GM23338 (cell line): ENCODE results near the gene ZNF8. TPM values are rescaled to one million over a fixed set of nuclear protein-coding genes. Genes with fewer than 3 reads are reported as not detected.
A peak's percentile ranks its signal among the peaks of the same experiment; 100 is the strongest.

Experiments used
- ATAC-seq: fragments of 200-7000 bp; cut with Tn5 transposase; 3 replicates; pipeline ENCODE4 v1.9.1; 2020
- DNase-seq: peaks from one replicate; pipeline ENCODE4 v3.0.0-alpha.2; 2015; ENCODE audit warnings: low spot score
- H2AFZ ChIP-seq: fragments of 200-600 bp; sonication (generic); 2 replicates; pipeline ENCODE4 v1.8.0; 2016; ENCODE audit warnings: antibody characterized with exemption, mild to moderate bottlenecking, moderate library complexity
- H3F3A ChIP-seq: fragments of 200-600 bp; sonication (generic); replicated peaks from 2 replicates; pipeline ENCODE4 v1.8.0; 2017; ENCODE audit warnings: antibody characterized with exemption, mixed run types, low read depth
- H3K27ac ChIP-seq: fragments of 200-600 bp; sonication (generic); 2 replicates; pipeline ENCODE4 v1.6.1; 2016; ENCODE audit warnings: low read depth
- H3K27me3 ChIP-seq: fragments of 200-600 bp; sonication (generic); 2 replicates; pipeline ENCODE4 v1.8.0; 2016; ENCODE audit warnings: mild to moderate bottlenecking, mixed run types, moderate library complexity; ENCODE audit not compliant: insufficient read depth
- H3K36me3 ChIP-seq: fragments of 200-600 bp; sonication (generic); 2 replicates; pipeline ENCODE4 v1.8.0; 2016; ENCODE audit warnings: mild to moderate bottlenecking; ENCODE audit not compliant: insufficient read depth
- H3K4me1 ChIP-seq: fragments of 200-600 bp; sonication (generic); 2 replicates; pipeline ENCODE4 v1.8.0; 2016; ENCODE audit warnings: mild to moderate bottlenecking, moderate library complexity; ENCODE audit not compliant: insufficient read depth
- H3K4me2 ChIP-seq: fragments of 200-600 bp; sonication (generic); 2 replicates; pipeline ENCODE4 v1.7.1; 2017; ENCODE audit warnings: mixed run types
- H3K4me3 ChIP-seq: fragments of 200-600 bp; sonication (generic); 2 replicates; pipeline ENCODE4 v1.6.1; 2016; ENCODE audit warnings: mixed run types
- H3K79me2 ChIP-seq: fragments of 200-600 bp; sonication (generic); replicated peaks from 2 replicates; pipeline ENCODE4 v1.8.0; 2017; ENCODE audit warnings: mild to moderate bottlenecking; ENCODE audit not compliant: insufficient read depth
- H3K9me2 ChIP-seq: fragments of 200-600 bp; sonication (generic); 2 replicates; pipeline ENCODE4 v1.8.0; 2017; ENCODE audit not compliant: insufficient read depth
- H4K20me1 ChIP-seq: fragments of 200-600 bp; sonication (generic); replicated peaks from 2 replicates; pipeline ENCODE4 v1.8.0; 2017; ENCODE audit warnings: mild to moderate bottlenecking; ENCODE audit not compliant: insufficient read depth
- H3K27ac Mint-ChIP-seq: 2 replicates; pipeline ENCODE4 v1.8.0; 2020; ENCODE audit warnings: inconsistent platforms, mild to moderate bottlenecking, moderate library complexity, mixed read lengths
- H3K27me3 Mint-ChIP-seq: 3 replicates; pipeline ENCODE4 v1.8.0; 2022; ENCODE audit warnings: low read depth, mild to moderate bottlenecking, moderate library complexity, mixed read lengths, inconsistent platforms; ENCODE audit not compliant: insufficient read depth, poor library complexity
- H3K36me3 Mint-ChIP-seq: 3 replicates; pipeline ENCODE4 v1.8.0; 2021; ENCODE audit warnings: low read depth, mild to moderate bottlenecking, inconsistent platforms, moderate library complexity, mixed read lengths
- H3K4me1 Mint-ChIP-seq: 3 replicates; pipeline ENCODE4 v1.8.0; 2020; ENCODE audit warnings: mild to moderate bottlenecking, inconsistent platforms, mixed read lengths
- H3K4me3 Mint-ChIP-seq: 3 replicates; pipeline ENCODE4 v1.8.0; 2021; ENCODE audit warnings: moderate library complexity, mild to moderate bottlenecking, inconsistent platforms, mixed read lengths
- H3K9me3 Mint-ChIP-seq: 3 replicates; pipeline ENCODE4 v1.8.0; 2020; ENCODE audit warnings: moderate library complexity, mild to moderate bottlenecking, inconsistent platforms, mixed read lengths
- CREB1 ChIP-seq: fragments of 250-450 bp; sonication (Bioruptor Pico); IDR thresholded peaks from 2 replicates; pipeline ENCODE4 v1.5.0; 2020; ENCODE audit warnings: low read depth, mild to moderate bottlenecking, moderate library complexity
- EZH2 ChIP-seq: fragments of 200-600 bp; sonication (generic); IDR thresholded peaks from one replicate; pipeline ENCODE4 v1.8.0; 2017; ENCODE audit warnings: antibody characterized with exemption, mild to moderate bottlenecking, low read depth; ENCODE audit not compliant: unreplicated experiment
- EZH2phosphoT487 ChIP-seq: fragments of 200-600 bp; sonication (generic); IDR thresholded peaks from one replicate; pipeline ENCODE4 v1.8.1; 2018; ENCODE audit warnings: antibody characterized with exemption; ENCODE audit not compliant: unreplicated experiment
- JUNB ChIP-seq: IDR thresholded peaks from one replicate; pipeline ENCODE4 v1.6.1; 2016; ENCODE audit warnings: antibody characterized with exemption; ENCODE audit not compliant: unreplicated experiment
- NANOG ChIP-seq: IDR thresholded peaks from 2 replicates; pipeline ENCODE4 v1.6.1; 2016; ENCODE audit warnings: antibody characterized with exemption, borderline replicate concordance
- POLR2AphosphoS5 ChIP-seq: IDR thresholded peaks from 2 replicates; pipeline ENCODE4 v1.6.1; 2016; ENCODE audit warnings: antibody characterized with exemption, low read depth
- STAT1 ChIP-seq: IDR thresholded peaks from one replicate; pipeline ENCODE4 v1.6.1; 2016; ENCODE audit warnings: antibody characterized with exemption; ENCODE audit not compliant: unreplicated experiment
- ZNF114 ChIP-seq: fragments of 250-450 bp; sonication (Bioruptor Pico); IDR thresholded peaks from 2 replicates; pipeline ENCODE4 v1.5.0; 2020; ENCODE audit warnings: mild to moderate bottlenecking, moderate library complexity
- ZNF331 ChIP-seq: fragments of 250-450 bp; sonication (Bioruptor Pico); IDR thresholded peaks from 2 replicates; pipeline ENCODE4 v1.5.0; 2020; ENCODE audit warnings: low read depth, mild to moderate bottlenecking, moderate library complexity
- polyA plus RNA-seq: library from polyadenylated mRNA; unstranded; fragments of >200 nt; fragmentation: Nextera tagmentation; extraction: Ambion mirVana; gene quantifications from 2 replicates; pipeline ENCODE4 v1.2.1, GENCODE V29; 2016
- total RNA-seq: library from RNA; depleted of rRNA; stranded (reverse); fragments of >200 nt; shearing (Covaris generic); gene quantifications from 2 replicates; pipeline ENCODE4 v1.2.3, GENCODE V29; 2014
- TF ChIP-seq, protein P1 (sequence below): fragments of 250-450 bp; sonication (Bioruptor Pico); IDR thresholded peaks from 2 replicates; pipeline ENCODE4 v1.5.0; 2020; ENCODE audit warnings: mild to moderate bottlenecking, moderate library complexity
- TF ChIP-seq, protein P2 (sequence below), 2 experiments: fragments of 200-600 bp in 1 of 2; sonication (generic) in 1 of 2; conservative IDR thresholded peaks; 2 replicates each; pipeline versions ENCODE4 v1.5.1 to v1.6.1; 2016 to 2017; ENCODE audit warnings: antibody characterized with exemption in 2 of 2, low read depth in 2 of 2, mild to moderate bottlenecking in 2 of 2, moderate library complexity in 1 of 2
- TF ChIP-seq, protein P3 (sequence below): IDR thresholded peaks from 2 replicates; pipeline ENCODE4 v1.6.1; 2016; ENCODE audit warnings: antibody characterized with exemption
- TF ChIP-seq, protein P4 (sequence below): IDR thresholded peaks from one replicate; pipeline ENCODE4 v1.6.1; 2018; ENCODE audit warnings: antibody characterized with exemption; ENCODE audit not compliant: unreplicated experiment

The ZNF8 gene
- total and polyA plus RNA-seq, 2 experiments from 2014 or later, result 4.3 to 30.3 TPM

DNA sequence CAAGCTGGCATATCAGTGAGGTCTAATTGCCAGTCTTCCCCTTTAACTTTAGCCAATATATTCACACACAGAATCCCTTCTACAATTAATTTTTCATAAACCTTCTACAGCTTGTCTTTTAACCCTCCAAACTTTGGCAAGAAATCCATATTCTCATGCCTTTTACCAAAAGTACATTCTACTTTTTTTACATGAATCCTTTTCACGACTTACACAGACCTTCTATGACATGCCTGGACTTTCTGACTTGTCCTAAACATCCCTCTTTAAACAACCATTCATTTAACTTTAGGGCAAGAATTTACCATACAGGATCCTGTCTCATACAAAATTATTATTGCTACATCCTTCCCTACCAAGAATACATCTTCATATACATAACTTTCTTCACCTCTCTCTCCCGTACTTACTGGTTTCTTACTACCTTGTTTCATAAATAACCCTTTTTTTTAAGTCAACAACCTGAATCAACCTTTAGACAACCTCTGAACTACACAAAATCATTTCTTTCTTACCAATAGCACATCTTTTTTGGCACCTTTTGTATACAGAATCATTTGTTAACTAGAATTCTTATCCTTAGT, 26.6 kb upstream of the ZNF8 start:
- Histone ChIP-seq H3K27me3 (no peaks in the 10 kb centered on the region), H3K4me3 (peak overlapping the region; percentile 21; the same call in 1 of the 2 replicates)

More for the DNA sequence above, 26.6 kb upstream of the ZNF8 start:
- Histone ChIP-seq H3K4me1 (no peaks in the 10 kb centered on the region), H3K4me2 (no peak overlapping the region), H3K36me3 (peaks cover 97% of the 10 kb centered on the region), H3F3A (peaks cover 5% of the 10 kb centered on the region; the same call in 1 of the 2 replicates), H2AFZ (no peak overlapping the region), H3K79me2 (peaks cover 10% of the 10 kb centered on the region; the same call in 1 of the 2 replicates), H3K27ac (no peak overlapping the region), H3K9me2 (peaks cover 4% of the 10 kb centered on the region; the same call in 1 of the 2 replicates), H4K20me1 (no peaks in the 10 kb centered on the region)
- ATAC-seq (no peak), DNase-seq (peak; percentile 58)
- H3K36me3 Mint-ChIP-seq, result peaks cover 100% of the 10 kb centered on the region
- H3K9me3 Mint-ChIP-seq, result peaks cover 100% of the 10 kb centered on the region
- peaks cover 12% of the 10 kb centered on the region for H3K27me3 Mint-ChIP-seq
- TF ChIP-seq, protein P1, sequence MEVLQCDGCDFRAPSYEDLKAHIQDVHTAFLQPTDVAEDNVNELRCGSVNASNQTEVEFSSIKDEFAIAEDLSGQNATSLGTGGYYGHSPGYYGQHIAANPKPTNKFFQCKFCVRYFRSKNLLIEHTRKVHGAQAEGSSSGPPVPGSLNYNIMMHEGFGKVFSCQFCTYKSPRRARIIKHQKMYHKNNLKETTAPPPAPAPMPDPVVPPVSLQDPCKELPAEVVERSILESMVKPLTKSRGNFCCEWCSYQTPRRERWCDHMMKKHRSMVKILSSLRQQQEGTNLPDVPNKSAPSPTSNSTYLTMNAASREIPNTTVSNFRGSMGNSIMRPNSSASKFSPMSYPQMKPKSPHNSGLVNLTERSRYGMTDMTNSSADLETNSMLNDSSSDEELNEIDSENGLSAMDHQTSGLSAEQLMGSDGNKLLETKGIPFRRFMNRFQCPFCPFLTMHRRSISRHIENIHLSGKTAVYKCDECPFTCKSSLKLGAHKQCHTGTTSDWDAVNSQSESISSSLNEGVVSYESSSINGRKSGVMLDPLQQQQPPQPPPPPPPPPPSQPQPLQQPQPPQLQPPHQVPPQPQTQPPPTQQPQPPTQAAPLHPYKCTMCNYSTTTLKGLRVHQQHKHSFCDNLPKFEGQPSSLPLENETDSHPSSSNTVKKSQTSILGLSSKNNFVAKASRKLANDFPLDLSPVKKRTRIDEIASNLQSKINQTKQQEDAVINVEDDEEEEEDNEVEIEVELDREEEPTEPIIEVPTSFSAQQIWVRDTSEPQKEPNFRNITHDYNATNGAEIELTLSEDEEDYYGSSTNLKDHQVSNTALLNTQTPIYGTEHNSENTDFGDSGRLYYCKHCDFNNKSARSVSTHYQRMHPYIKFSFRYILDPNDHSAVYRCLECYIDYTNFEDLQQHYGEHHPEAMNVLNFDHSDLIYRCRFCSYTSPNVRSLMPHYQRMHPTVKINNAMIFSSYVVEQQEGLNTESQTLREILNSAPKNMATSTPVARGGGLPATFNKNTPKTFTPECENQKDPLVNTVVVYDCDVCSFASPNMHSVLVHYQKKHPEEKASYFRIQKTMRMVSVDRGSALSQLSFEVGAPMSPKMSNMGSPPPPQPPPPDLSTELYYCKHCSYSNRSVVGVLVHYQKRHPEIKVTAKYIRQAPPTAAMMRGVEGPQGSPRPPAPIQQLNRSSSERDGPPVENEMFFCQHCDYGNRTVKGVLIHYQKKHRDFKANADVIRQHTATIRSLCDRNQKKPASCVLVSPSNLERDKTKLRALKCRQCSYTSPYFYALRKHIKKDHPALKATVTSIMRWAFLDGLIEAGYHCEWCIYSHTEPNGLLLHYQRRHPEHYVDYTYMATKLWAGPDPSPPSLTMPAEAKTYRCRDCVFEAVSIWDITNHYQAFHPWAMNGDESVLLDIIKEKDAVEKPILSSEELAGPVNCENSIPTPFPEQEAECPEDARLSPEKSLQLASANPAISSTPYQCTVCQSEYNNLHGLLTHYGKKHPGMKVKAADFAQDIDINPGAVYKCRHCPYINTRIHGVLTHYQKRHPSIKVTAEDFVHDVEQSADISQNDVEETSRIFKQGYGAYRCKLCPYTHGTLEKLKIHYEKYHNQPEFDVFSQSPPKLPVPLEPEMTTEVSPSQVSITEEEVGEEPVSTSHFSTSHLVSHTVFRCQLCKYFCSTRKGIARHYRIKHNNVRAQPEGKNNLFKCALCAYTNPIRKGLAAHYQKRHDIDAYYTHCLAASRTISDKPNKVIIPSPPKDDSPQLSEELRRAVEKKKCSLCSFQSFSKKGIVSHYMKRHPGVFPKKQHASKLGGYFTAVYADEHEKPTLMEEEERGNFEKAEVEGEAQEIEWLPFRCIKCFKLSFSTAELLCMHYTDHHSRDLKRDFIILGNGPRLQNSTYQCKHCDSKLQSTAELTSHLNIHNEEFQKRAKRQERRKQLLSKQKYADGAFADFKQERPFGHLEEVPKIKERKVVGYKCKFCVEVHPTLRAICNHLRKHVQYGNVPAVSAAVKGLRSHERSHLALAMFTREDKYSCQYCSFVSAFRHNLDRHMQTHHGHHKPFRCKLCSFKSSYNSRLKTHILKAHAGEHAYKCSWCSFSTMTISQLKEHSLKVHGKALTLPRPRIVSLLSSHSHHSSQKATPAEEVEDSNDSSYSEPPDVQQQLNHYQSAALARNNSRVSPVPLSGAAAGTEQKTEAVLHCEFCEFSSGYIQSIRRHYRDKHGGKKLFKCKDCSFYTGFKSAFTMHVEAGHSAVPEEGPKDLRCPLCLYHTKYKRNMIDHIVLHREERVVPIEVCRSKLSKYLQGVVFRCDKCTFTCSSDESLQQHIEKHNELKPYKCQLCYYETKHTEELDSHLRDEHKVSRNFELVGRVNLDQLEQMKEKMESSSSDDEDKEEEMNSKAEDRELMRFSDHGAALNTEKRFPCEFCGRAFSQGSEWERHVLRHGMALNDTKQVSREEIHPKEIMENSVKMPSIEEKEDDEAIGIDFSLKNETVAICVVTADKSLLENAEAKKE (CRISPR knock-in tag), result no peak
- no peak for TF ChIP-seq ZNF331
- TF ChIP-seq, protein P2, sequence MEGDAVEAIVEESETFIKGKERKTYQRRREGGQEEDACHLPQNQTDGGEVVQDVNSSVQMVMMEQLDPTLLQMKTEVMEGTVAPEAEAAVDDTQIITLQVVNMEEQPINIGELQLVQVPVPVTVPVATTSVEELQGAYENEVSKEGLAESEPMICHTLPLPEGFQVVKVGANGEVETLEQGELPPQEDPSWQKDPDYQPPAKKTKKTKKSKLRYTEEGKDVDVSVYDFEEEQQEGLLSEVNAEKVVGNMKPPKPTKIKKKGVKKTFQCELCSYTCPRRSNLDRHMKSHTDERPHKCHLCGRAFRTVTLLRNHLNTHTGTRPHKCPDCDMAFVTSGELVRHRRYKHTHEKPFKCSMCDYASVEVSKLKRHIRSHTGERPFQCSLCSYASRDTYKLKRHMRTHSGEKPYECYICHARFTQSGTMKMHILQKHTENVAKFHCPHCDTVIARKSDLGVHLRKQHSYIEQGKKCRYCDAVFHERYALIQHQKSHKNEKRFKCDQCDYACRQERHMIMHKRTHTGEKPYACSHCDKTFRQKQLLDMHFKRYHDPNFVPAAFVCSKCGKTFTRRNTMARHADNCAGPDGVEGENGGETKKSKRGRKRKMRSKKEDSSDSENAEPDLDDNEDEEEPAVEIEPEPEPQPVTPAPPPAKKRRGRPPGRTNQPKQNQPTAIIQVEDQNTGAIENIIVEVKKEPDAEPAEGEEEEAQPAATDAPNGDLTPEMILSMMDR (conservative IDR thresholded peaks at IDR 0.05; ENCODE audit: low read depth in 2 of 2), result no peak
- no peak for TF ChIP-seq STAT1
- TF ChIP-seq EZH2phosphoT487, result no peak
- no peak for TF ChIP-seq ZNF114 (CRISPR knock-in tag)
- TF ChIP-seq NANOG, result no peak
- no peak for TF ChIP-seq EZH2
- TF ChIP-seq CREB1, result no peak
- TF ChIP-seq JUNB, result no peak
- TF ChIP-seq, protein P3, sequence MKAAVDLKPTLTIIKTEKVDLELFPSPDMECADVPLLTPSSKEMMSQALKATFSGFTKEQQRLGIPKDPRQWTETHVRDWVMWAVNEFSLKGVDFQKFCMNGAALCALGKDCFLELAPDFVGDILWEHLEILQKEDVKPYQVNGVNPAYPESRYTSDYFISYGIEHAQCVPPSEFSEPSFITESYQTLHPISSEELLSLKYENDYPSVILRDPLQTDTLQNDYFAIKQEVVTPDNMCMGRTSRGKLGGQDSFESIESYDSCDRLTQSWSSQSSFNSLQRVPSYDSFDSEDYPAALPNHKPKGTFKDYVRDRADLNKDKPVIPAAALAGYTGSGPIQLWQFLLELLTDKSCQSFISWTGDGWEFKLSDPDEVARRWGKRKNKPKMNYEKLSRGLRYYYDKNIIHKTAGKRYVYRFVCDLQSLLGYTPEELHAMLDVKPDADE, result no peak
- TF ChIP-seq, protein P4, sequence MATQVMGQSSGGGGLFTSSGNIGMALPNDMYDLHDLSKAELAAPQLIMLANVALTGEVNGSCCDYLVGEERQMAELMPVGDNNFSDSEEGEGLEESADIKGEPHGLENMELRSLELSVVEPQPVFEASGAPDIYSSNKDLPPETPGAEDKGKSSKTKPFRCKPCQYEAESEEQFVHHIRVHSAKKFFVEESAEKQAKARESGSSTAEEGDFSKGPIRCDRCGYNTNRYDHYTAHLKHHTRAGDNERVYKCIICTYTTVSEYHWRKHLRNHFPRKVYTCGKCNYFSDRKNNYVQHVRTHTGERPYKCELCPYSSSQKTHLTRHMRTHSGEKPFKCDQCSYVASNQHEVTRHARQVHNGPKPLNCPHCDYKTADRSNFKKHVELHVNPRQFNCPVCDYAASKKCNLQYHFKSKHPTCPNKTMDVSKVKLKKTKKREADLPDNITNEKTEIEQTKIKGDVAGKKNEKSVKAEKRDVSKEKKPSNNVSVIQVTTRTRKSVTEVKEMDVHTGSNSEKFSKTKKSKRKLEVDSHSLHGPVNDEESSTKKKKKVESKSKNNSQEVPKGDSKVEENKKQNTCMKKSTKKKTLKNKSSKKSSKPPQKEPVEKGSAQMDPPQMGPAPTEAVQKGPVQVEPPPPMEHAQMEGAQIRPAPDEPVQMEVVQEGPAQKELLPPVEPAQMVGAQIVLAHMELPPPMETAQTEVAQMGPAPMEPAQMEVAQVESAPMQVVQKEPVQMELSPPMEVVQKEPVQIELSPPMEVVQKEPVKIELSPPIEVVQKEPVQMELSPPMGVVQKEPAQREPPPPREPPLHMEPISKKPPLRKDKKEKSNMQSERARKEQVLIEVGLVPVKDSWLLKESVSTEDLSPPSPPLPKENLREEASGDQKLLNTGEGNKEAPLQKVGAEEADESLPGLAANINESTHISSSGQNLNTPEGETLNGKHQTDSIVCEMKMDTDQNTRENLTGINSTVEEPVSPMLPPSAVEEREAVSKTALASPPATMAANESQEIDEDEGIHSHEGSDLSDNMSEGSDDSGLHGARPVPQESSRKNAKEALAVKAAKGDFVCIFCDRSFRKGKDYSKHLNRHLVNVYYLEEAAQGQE, result no peak
- TF ChIP-seq POLR2AphosphoS5, result no peak
- H3K4me3 Mint-ChIP-seq, result no peak overlapping the region
- H3K4me1 Mint-ChIP-seq, result no peaks in the 10 kb centered on the region
- no peak overlapping the region for H3K27ac Mint-ChIP-seq
